NCI-H187 treated with DMSO at 0.1 percent for 48 hours (cell line): ENCODE measurements around the gene AEBP1.

Experiments used
- DNase-seq: peaks from one replicate; lab custom pipeline; 2025; lab: John Stamatoyannopoulos, UW

Gene AEBP1

DNA sequence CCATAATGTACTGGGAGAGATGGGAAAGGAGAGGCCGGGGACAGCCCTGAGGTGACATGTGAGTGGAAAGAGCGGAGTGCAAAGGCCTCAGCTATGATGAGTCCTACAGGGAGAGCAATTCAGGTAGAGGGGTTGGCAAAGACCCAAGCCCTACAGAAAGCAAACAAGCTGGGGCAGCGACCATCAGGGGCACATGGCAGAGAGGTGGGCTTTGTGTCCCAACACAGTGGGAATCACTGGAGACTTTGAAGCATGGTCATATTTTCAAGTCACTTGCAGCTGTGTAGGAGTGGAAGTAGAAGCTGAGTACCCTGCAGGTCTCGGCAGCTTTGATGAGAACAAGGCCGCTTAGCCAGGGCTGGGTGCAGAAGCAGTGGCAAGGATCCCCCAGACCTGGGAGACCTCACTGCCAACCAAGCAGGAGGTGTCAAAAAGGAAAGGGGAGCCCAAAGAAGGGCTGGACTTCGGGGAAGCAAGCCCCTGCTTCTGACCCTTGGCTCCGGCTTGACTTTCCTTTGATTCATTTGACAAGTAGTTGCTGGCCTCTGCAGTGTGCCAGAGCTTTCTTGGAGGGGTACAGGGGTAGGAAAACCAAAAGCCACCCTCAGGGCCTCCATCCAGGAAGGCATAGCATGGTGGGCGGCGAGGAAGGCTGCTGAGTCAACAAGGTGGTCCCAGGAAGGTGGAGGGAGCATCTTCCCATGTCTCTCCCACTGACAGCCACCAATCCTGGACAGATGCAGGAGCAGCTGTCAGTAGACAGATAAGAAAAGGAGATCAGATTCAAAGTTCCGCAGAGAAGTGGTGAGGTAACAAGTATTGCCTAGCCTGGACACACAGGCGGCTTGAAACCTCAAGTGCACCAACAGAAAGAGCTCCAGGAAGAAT is 36.8 kb upstream of the AEBP1 start:
- DNase-seq = no peak

DNA sequence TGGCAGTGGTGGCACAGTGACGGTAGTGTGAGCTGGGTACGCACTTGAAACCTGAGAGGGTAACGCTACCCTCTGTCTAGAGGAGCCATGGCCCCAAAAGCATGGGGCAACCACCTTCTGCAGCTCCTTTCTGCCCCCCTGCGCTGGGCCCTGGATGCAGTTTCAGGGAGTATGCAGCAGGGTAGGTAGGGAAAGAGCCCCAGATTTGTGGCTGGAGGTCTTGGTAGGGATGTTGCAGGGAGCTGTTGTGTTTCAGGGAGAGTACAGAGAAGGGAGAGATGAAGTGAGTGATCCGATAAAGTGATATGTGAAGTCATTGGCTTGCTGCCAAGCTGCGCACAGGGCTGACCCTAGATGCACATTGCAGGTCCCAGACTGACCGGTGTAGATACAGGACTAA is 36.1 kb upstream of the AEBP1 start:
- no peak for DNase-seq

DNA sequence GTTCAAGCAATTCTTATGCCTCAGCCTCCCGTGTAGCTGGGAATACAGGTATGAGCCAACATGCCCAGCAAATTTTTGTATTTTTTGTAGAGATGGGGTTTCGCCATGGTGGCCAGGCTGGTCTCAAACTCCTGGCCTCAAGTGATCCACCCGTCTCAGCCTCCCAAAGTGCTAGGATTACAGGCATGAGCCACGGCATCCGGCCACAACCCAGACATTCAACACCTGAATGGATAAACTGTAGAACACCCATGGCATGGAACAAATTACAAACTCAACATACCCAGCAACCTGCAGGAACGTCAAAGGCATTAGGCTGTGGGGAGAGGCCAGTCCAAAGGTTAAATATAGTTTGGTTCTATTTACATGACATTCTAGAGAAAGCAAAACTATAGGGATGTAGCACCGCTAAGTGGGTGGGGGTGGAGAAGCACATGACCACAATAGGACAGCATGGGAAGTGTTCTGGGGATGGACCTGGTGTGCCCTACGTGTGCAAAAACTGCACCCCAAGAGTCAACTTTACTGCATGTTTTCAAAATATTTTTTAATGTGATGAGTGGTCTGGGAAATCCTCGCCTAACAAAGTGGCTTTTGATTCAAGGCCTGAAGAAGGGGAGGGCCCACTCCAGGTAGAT is 32.3 kb upstream of the AEBP1 start:
- DNase-seq = no peak

DNA sequence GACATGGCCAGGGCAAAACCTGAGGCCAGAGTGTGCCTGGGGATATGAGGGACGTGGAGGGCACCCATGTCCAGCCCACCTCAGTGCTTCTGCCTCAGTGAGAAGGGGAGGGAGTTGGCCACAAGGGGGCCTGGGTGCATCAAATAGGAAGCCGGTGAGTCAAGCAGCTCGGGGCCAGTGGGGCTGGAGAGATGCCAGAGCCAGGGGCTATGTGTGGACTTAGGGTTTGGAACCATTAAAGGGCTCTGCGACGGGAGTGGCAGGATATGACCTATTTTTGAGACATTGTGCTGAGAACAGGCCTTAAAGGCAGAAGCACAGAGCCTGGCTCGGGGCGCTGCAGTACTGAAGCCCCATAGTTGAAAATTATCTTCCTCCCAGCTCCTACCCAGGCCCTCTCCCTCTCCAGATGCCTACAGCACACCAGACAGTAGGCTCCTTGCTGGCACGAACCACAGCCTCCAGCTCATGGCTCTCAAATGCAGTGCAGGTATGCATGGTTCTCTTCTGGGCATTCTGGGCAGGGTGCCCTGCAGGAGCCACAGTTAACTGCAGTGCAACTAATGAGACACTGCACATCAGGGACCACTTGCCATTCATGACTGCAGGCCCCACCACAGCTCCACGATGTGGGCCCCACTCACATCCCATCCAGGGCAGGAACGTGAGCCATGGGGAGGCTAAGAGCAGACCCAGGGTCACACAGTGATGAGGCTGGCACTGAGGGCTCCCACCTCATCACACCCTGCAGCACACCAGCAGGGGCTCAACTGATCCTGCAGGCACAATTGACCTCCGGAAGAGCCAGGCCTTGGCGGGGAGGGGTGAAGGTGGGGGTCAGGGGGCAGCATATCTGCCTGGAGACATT is 31.5 kb upstream of the AEBP1 start:
- DNase-seq = no peak

DNA sequence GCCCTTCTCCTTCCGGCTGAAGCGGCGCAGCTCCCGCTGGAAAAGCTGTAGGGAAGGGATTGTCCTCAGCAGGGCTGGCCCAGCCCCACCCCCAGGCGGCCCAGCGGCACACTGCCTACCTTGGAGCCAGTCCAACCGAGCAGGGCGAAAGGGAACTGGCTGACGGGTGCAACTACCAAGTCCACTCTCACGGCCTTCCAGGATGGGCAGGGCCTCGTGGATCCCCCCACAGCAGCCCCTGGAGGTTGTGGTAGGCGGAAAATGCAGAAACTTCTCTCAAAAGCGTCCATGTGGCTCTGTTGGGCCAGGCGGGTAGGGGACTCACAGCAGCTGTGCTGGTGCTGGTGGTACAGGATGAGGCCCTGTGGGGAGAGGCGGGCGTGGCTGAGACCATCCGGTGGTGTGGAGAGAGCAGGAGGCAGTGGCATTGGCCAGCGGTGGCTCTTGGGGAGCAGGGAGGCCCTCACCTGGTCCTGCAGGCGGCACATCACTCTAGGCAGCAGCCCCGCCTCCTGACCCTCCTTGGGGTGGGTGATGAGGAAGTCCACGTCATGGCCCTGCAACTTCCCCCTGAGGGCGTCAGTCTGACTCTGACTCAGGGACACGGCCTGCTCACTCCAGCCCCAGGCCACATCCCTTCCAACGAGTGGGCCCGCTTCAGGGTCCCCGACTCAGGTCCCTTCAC is 30.3 kb upstream of the AEBP1 start:
- no peak for DNase-seq

DNA sequence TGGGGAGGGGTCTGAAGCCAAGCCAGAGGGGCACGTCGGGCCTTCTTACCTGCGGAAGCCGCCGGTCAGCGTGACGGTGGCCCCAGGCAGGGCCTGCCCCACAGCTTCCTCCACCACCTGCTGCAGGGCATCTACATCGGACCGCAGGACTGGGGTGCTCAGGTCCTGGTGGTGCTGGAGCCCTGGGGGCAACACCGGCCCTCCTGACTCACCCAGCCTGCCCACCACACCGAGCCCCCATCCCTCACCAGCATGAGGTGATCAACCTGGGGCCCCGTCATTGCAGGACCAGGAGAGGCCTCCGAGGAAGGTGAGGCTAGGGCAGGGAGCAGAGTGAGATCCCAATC is 29.8 kb upstream of the AEBP1 start:
- DNase-seq = no peak

DNA sequence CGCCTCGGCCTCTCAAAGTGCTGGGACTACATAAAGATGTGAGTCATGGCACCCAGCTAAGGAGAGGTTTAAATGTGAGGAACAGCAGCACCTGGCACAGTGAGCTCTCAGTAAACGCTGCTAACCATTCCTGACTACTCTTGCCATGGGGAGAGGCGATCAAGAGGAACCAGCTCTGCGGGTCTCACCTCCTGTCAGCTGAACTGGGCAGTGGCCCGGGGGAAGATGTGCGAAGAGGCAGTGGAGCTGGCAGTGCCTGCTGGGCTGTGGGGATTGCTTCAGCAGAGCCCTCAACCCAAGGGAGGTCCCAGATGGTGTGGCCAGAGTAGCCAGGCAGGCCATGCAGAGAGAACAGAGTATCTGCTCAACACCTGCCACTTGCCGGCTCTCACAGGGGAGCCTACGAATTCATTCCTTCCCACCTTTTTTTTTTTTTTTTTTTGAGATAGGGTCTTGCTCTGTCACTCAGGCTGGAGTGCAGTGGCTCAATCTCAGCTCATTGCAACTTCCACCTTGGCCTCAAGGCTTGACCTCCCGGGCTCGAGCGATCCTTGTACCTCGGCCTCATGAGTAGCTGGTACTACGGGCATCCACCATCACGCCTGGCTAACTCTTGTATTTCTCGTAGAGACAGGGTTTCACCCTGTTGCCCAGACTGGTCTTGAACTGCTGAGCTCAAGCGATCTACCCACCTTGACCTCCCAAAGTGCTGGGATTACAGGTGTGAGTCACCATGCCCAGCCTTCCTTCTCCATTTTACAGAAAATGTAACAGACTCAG is 28.7 kb upstream of the AEBP1 start:
- no peak for DNase-seq

GRCh38 chr7:44076101-44076895 is 27.8 kb upstream of the AEBP1 start:
- no peak for DNase-seq

- no peak for DNase-seq
Measured at GRCh38 chr7:44077061-44077460, 27.1 kb upstream of the AEBP1 start.

DNA sequence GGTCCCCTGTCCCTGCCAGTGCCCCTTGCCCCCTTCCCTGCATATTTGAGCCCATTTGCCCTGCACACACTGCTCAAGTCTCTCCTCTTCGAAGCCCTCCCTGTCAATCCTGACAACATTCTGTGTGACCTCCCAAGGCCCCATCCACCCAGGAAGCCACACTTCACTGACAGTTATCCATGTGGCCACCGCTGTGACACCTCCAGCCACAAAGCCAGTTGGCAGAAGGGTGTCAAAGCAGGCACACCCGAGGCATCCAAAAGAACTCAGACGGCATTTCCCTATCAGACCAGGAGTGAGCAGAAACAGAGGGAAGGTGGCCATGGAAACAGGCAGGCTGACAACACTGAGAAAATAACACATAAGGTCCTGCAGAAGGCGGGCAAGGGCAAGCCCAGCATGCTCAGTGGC is 26.5 kb upstream of the AEBP1 start:
- no peak for DNase-seq

GRCh38 chr7:44078521-44078920 is 25.6 kb upstream of the AEBP1 start:
- no peak for DNase-seq

- DNase-seq = no peak
Measured at GRCh38 chr7:44079331-44080021, 24.7 kb upstream of the AEBP1 start.

GRCh38 chr7:44080118-44080517 is 24.0 kb upstream of the AEBP1 start:
- no peak for DNase-seq

- DNase-seq = no peak
Measured at GRCh38 chr7:44080686-44081265, 23.4 kb upstream of the AEBP1 start.

- DNase-seq = no peak
Measured at GRCh38 chr7:44081266-44081748, 22.8 kb upstream of the AEBP1 start.

DNA sequence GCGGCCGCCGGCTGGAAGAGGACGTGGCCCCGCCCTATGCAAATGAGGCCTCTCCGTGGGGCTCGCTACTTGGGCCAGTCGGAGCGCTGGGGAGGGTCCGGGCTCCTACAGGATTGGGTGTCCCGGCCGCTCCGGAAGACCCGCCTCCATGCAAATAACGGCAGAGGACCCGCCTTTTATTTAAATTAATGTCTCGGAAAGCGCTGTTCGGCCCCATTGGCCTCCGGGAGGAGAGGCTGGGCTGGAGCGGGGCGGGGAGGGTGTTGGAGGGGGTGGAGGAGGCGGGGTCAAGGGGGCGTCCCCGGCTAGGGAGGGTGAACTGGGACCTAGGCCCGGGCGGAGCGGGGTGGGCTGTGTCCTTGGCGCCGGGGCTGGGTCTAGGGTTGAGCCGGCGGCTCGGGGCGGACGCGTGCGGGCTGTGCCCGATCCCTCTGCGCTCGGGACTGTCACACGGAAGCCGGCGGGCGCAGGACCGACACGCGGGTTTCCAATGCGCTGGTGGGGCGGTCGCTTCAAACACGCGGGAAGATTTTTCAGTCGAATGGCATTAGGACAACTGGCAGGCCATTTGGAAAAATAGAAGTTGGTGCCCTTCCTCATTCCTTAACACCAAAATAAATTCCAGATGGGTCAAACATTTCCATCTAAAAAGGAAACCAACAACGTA is 21.5 kb upstream of the AEBP1 start:
- DNase-seq = peak; percentile 90

GRCh38 chr7:44083796-44084195 is 20.3 kb upstream of the AEBP1 start:
- no peak for DNase-seq

DNA sequence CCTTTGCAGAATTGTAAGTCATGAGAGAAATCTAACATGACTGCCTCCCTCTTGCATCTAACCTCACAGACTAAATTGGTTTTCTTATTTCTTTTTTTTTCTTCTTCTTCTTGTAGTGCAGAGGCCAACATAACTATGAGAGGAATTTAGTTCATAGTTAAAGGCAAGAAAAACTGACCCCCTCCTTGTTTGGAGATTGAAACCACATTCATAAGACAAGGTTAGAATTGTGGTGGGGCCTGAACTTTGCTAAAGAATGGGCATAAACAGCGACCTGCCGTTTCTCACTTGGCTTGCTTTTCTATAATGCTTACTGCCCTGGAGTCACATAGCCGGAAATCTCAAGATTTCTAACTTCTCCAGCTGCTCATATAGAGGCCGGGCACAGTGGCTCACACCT is 19.4 kb upstream of the AEBP1 start:
- DNase-seq = no peak

GRCh38 chr7:44085546-44085945 is 18.6 kb upstream of the AEBP1 start:
- no peak for DNase-seq
